Measurements from ENCODE around the gene SDR42E1.

Gene SDR42E1

GRCh38 chr16:81942007-81942601 lies 69.2 kb downstream of the SDR42E1 start:
- H3K36me3 Mint-ChIP-seq: no peaks in the 10 kb centered on the region

GRCh38 chr16:81940781-81941560 lies 70.3 kb downstream of the SDR42E1 start:
- no peaks in the 10 kb centered on the region for H3K36me3 Mint-ChIP-seq
- H3K4me1 Mint-ChIP-seq: no peaks in the 10 kb centered on the region
- peaks cover 1% of the 10 kb centered on the region for H3K27me3 Mint-ChIP-seq
- no peak overlapping the region for H3K4me3 Mint-ChIP-seq
- no peaks in the 10 kb centered on the region for H3K9me3 Mint-ChIP-seq
- no peak overlapping the region for H3K27ac Mint-ChIP-seq

More at GRCh38 chr16:81942007-81942601, 69.2 kb downstream of the SDR42E1 start:
- Mint-ChIP-seq H3K4me3 (no peak overlapping the region), H3K27me3 (peaks cover 1% of the 10 kb centered on the region), H3K27ac (no peak overlapping the region), H3K4me1 (no peaks in the 10 kb centered on the region), H3K9me3 (no peaks in the 10 kb centered on the region)

GRCh38 chr16:81939164-81940056 lies 71.9 kb downstream of the SDR42E1 start:
- Mint-ChIP-seq H3K27ac (no peak overlapping the region), H3K9me3 (no peaks in the 10 kb centered on the region), H3K4me1 (no peaks in the 10 kb centered on the region), H3K4me3 (no peak overlapping the region), H3K27me3 (peaks cover 1% of the 10 kb centered on the region), H3K36me3 (no peaks in the 10 kb centered on the region)
